CD4-positive, alpha-beta T cell treated with Interleukin-21 for 1 hour (primary cell): ENCODE results near the gene CEP57.
"Not testable (repeated sequence)": the region's sequence is repeated elsewhere in the genome, so short reads cannot be mapped to it uniquely, and the experiment has no call there.

Source experiments
- DNase-seq: peaks from one replicate; pipeline ENCODE4 v3.0.0-alpha.2; 2020

CEP57 gene

GRCh38 chr11:95863486-95864140 is 73.3 kb downstream of the CEP57 start:
- DNase-seq = no peak

DNA sequence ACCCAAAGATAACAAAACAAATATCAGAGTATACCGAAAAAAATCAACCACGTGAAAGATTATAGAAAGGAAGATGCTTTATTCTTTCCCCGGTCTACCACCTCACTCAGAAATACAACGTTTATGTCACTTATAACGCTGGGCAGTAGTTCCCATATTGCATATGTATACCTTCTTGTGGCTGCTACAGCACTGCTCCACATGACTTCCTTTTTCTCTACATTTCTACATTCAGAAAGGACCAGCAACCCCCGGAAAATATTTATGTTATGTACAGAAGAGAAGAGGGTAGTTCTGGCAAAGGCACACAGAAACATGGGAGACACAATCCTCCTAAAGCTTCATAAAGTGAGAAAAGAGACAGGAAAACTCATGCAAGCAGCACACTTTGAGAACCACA is 76.8 kb downstream of the CEP57 start:
- no peak for DNase-seq

DNA sequence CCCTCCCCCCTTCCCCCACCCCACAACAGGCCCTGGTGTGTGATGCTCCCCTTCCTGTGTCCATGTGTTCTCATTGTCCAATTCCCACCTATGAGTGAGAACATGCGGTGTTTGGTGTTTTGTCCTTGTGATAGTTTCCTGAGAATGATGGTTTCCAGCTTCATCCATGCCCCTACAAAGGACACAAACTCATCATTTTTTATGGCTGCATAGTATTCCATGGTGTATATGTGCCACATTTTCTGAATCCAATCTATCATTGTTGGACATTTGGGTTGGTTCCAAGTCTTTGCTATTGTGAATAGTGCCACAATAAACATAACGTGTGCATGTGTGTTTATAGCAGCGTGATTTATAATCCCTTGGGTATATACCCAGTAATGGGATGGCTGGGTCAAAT is 80.6 kb downstream of the CEP57 start:
- not testable (repeated sequence) for DNase-seq

DNA sequence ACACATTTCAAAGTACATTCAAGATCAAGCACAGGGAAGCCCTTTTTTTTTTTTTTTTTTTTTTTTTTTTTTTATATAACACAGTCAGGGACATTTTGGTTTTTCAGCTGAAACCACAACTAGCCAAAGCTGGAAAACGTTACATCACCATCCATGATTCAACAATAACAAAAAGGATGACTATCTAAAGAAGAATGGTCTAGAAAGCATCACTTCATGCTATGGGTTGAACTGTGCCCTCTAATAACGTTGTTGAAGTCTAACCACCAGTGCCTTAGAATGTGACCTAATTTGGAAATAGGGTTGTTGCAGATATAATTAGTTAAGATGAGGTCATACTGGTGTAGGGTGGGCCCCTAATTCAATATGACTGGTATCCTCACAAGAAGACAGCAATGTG is 87.0 kb downstream of the CEP57 start:
- DNase-seq = no peak
